Left cardiac atrium (tissue), 4 donors: ENCODE results near the gene IRF4. TPM values are rescaled to one million over a fixed set of nuclear protein-coding genes. Genes with fewer than 3 reads are reported as not detected.
A peak's percentile ranks its signal among the peaks of the same experiment; 100 is the strongest.

Experiments
- ATAC-seq, 2 donors: fragments of 200-7000 bp; cut with Tn5 transposase; one replicate each; pipeline ENCODE4 v1.9.1; 2020; ENCODE audit warnings: mild to moderate bottlenecking in 2 of 2, moderate library complexity in 2 of 2
- DNase-seq: peaks from one replicate; pipeline ENCODE4 v3.0.0-alpha.2; 2020
- intact Hi-C, 2 donors: fragments of 100-400 bp; cut with DNase I; formaldehyde crosslinking; loops; one replicate each; pipeline versions ENCODE4 v1.14.1 to v1.15.1; 2022 to 2023
- total RNA-seq, 2 donors: library from RNA; stranded (reverse); fragmentation: NEBNext Ultra II Directional; extraction: Animal tissue kit (Norgen Biotek cat#: 25700); gene quantifications; one replicate each; pipeline ENCODE4 v1.2.1, GENCODE V29; 2021
- donor health status: DM: no; HTN: yes; CAD: no.
- donor health status: DM: no; HTN: yes; CAD: no; lungs with severe emphysema.
- donor health status: DM: yes; HTN: yes; CAD: no.
- donor health status: Dilated cardiomyopathy.

Gene IRF4
- total RNA-seq, 2 donors from 2014 or later, result 0.65 to 1.6 TPM

DNA sequence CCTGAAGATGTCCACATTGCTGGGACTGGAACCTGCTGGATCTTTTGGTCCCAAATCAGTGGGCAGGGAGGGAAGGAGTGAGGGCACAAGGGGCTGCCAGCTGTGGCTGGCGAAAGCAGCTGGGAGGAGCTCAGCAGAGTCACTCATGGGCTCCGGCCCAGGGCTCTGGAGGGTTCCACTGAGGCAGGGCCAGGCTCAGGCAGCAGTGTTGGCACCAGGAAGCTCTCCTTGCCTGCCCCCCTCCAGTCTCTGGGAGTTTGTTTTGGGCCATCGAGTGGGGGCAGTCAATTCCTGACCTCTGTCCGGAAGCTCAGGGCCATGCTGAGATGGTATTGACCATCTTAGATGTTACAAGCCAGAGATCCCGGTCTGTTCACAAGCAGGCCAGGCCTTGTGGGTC is 39.1 kb upstream of the IRF4 start:
- ATAC-seq, result no peak
- DNase-seq, result no peak
- intact Hi-C loops, result no loop called here

DNA sequence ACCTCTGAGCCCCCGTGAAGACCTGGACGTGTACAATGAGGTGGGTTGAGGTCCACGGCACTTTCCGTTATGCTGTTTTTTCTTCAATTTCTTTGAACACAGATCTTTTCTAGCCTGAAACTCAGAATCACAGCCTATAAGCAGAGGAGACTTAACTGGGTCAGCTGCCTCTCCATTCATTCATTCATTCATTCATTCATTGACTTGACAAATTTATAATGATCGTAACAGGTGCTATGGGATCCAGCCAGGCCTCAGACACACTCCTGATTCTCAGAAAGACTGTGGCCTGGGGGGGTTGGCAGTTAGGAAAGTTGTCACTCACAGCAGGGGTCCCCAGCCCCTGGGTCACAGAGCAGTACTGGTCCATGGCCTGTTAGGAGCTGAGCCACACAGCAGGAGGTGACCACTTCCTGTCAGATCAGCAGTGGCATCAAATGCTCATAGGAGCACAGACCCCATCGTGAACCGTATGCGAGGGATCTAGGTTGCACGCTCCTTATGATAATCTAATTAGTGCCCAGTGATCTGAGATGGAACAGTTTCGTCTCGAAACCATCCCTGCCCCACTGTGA is 38.6 kb upstream of the IRF4 start:
- ATAC-seq (no peak), DNase-seq (no peak)
- intact Hi-C loops, result no loop called here

GRCh38 chr6:353642-354614 is 37.6 kb upstream of the IRF4 start:
- no peak for ATAC-seq
- DNase-seq, result no peak
- intact Hi-C loops, result no loop called here

DNA sequence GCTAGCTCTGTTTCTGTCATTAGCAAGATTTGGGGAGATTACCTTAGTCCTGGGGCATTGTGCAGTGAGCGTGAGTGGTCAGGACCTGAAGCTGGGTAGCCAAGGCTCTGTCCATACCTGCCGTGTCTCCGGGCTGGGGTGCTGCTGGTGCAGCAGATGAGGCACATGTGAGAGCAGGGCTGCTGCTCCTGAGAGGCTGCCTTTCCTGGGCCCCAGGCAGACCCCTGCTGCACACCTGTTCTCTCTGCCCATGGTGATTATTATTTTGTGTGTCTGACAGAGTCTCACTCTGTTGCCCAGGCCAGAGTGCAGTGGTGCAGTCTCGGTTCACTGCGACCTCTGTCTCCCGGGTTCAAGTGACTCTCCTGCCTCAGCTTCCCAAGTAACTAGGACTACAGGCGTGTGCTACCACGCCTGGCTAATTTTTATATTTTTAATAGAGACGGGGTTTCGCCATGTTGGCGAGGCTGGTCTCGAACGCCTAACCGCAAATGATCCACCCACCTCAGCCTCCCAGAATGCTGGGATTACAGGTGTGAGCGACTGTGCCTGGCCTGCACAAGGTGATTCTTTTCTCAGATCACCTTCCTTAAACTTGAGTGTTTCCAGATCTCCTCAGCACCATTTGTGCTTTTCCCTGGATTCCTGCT is 36.8 kb upstream of the IRF4 start:
- intact Hi-C loops, result no loop called here
- DNase-seq (no peak), ATAC-seq (no peak)

DNA sequence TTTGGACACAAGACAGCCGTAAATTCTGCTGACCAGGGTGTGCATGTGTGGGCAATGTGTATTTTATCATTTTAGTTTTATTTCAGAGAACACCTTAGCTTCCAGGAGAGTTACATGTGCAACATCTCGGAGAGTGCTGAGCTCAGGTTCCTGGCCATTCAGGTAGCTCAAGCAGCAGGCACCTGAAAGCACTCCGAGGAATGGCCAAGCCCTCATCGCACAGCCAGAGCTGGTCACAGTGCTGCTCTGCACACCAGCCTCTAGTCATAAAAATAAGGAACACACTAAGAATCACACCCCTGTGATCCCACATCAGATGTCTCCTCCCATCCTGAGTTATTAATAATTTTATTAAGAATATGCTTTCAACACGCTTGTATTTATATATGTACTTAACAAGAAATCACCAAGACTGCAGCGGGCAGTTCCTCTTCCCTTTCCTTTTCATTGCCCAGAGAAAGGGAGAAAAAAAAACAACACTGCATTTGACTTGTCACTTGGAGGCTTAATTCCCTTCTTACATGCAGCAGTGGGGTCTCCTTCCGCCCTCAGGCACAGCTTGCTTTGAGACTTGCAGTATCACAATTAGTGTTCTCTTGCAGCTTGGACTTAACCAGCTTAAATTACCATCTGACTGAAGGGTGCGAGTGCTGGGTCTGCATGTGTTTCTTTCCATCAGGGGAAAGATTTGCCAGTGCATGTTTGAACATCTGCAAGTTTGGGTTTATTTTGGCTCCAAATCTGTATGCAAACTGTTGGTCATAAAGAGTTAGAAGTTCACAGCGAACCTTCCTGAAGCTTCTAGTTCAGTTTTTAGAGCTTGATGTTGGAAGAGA is 36.0 kb upstream of the IRF4 start:
- ATAC-seq (no peak), DNase-seq (no peak)
- intact Hi-C loops, result no loop called here

DNA sequence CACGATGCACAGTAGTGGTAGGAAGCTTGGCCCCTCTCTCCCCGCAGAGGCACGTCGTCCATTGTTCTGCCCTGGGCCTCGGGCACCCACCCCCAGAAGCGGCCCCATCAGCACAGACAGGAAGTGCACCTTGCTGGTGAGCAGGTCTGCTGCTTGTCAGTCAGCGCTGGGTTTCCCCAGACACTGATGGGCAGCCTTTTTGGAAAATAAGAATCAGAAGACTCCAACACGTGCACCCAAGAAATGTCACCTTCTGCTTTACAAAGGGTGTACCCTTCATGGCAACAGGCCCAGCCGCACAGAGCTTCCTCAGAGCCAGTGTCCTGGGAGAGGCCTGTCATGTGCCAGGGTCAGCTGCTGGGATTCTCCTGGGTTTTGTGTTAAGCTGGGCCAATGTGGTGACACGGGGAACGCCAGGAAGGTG is 34.7 kb upstream of the IRF4 start:
- DNase-seq, result no peak
- no peak for ATAC-seq
- intact Hi-C loops, result no loop called here

DNA sequence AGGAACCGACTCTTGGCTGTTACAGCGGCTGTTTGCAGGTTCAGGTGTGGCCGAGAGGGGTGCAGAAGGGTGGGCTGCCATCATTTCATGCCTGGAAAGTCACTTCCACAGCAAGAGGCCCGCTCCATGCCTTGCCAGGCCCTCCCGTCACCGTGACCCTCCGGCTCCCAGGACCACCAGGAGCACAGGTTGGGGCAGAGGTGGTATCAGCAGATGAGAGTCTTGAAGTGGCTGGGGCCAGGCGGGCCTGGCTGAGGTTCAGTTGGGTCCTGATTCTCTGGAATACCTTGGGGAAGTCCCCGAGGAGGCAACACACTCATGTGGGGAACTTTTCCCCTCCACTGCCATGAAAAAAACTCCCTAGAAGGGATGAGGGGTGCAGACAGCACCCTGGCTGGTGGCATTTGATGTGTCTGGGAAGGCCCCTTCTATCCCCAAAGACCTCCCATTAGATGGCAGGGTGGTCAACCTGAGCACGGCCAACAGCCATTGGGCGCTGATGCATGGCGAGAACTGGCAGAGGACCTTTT is 34.2 kb upstream of the IRF4 start:
- intact Hi-C loops, result no loop called here
- ATAC-seq (no peak), DNase-seq (no peak)

DNA sequence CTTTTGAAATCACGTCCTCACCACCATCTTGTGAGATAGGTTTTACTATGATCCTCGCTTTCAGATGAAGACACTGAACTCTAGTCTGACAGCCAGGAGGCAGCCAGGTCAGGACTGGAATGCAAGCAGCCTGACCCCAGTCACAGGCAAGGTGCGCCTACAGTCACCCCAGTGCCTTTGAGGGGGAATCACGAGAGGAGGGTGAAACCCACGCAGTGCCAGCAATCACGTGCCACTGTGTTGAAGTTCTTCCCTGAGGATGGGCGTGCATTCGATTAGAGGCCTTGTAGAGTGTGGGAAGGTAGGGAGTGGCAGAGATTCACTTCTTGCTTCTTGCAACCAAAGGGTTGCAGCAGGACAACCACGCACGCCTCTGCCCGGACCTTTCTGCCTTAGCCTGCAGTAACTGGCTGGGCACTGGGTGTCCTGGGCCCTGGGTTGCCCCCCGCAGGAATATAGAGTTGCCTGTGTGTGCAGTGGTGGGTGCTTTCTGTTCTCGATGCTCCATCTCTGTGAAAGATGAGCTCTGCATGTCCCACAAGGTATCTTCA is 33.7 kb upstream of the IRF4 start:
- intact Hi-C loops, result no loop called here
- DNase-seq (no peak), ATAC-seq (no peak)

DNA sequence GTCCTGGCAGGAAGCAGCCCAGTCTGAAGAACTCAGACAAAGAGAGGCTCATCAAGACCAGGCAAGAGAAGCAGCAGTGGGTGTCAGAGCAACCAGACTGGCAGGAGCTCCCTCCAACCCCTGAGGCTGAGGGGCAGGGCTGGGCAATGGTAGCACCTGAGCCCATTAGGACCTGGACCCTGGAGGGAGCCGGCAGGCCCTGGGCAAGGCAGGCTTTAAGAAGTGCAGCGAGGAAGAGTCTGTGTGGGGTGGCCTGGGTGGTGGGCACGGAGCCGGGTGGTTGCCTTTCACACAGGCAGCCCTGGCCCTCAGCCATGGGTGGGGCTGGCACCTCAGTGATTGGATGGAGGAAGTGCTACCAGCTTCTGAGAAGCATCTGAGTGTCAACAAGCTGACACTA is 33.1 kb upstream of the IRF4 start:
- ATAC-seq (no peak), DNase-seq (no peak)
- intact Hi-C loops, result no loop called here

- no peak for ATAC-seq
- DNase-seq, result no peak
- intact Hi-C loops, result no loop called here
These were observed 32.7 kb upstream of the IRF4 start for GRCh38 chr6:358847-359246.

DNA sequence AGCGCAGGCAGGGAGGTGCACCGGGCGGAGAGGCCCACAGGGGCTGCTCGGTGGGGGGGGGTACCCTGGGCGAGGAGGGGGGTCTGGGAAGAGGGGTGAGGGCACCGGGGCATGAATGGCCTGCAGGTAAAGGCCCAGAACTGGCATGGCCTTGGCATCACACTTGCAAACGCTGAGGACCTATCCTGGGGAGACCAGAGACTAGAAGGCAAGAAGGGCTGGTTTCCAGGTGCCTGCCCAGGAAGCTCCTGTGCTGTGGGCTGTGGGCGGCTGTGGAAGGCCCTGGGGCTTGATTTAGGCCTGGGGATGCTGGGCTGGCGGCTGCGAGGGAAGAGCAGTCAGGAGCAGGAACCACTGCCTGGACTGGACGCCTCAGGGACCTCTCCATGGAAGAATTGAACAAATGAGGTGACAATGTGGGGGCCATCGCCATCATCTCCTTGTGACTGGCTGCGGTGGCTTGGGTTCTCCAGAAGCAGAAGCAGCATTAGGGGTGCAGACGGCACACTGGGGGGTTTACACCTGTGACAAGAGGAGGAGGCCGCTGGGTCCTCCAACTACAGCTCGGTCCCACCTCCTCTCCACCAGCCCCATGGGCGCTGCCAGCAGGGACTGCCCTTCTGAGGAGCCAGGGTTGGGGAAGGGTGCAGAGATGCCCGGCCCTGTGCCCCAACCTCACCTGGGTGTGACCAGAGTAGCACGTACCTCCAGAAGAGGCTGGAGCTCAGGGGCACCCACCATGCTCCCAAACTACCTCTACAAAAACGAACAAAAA is 32.1 kb upstream of the IRF4 start:
- intact Hi-C loops, result no loop called here
- no peak for DNase-seq

DNA sequence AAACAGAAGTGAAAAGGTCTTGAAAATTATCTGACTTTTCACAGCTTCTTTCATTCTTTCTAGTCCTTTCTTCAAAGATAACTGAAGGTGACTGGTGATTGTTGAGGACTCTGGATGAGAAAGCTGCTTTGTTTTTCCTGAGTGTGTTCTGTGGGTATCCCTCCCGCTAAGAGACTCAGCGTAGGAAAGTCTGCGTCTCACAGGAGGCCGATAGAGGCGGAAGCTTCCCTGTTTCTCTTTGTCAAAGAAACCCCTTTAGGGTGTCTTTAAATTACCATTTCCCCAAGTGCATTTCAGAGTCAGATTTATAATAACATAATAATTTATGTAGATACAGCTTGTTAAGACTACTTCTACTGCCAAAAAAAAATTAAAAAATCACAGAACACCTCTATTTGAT is 31.2 kb upstream of the IRF4 start:
- DNase-seq (no peak), ATAC-seq (no peak)
- intact Hi-C loops, result no loop called here

More for the DNA sequence above, 32.1 kb upstream of the IRF4 start:
- no peak for ATAC-seq

DNA sequence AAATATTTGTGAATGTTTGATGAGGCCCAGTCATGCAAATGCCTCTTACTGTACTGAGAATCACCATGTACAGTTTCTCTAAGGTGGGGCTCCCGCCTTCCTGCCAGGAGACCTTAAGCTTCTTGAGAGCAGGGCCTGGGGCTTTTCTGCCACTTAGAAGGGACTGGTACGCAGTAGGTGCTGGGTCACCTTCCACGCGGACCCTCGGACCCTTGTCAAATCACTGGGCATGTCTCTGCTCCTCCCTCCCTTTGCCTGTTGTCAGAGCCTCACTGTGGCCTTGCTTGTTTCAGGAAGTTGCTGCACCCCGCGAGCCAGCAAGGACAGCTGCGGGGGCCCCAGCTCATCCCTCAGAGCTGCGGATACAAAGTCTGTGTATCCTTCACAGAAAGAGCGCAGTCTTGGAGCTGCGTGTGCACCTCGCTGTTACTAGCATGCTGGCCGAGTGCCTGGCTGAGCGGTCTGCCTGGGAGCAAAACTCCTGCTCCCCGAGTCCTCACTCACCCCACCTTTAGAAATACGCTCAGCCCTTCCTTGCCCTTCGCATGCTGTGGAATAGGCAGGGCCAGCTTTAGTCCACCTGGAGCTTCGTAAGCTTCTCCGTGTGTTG is 30.7 kb upstream of the IRF4 start:
- ATAC-seq (no peak), DNase-seq (peak; percentile 4)
- intact Hi-C loops, result no loop called here

- DNase-seq, result no peak
- intact Hi-C loops, result no loop called here
- no peak for ATAC-seq
These were observed 30.0 kb upstream of the IRF4 start for GRCh38 chr6:361411-362132.

DNA sequence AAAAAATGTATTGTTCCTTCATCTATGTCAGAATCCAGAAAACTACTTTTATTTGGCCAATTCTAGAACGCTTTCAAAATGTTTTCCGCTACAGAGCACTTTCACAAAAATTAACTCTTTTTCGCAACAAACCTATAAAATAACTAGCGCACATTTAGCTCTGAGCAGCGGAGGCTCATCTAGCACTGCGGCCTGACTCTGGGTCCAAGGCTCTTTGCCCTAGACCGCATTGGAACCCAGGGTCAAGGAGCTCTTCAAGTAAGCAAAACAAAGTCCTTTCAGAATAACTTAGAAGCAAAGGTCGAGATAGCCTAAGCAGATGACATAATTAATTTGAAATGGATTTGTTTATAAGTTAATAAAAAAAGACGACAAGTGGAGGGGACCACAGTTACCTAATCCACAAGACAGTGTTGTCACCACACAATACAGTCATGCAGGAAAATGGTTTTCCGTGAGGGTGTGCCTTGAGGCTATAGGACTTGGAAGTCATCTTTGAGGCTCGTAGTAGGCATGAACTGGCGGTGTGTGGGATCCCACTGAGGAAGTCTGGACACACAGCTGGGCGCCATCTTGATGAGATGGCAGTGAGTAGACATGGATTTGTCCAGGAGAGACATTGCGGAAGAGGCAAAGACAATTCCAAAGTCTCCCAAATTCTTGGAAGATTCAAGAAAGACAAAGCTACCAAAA is 29.2 kb upstream of the IRF4 start:
- DNase-seq (no peak), ATAC-seq (no peak)
- intact Hi-C loops, result no loop called here

GRCh38 chr6:362924-363249 is 28.7 kb upstream of the IRF4 start:
- intact Hi-C loops, result no loop called here
- no peak for ATAC-seq
- no peak for DNase-seq

GRCh38 chr6:363291-363690 is 28.3 kb upstream of the IRF4 start:
- DNase-seq, result no peak

More at GRCh38 chr6:363291-363690, 28.3 kb upstream of the IRF4 start:
- ATAC-seq, result no peak
- intact Hi-C loops, result no loop called here
